Right renal pelvis (tissue), 4 donors: Measurements from ENCODE around the gene NCKAP5. TPM values are rescaled to one million over a fixed set of nuclear protein-coding genes. Genes with fewer than 3 reads are reported as not detected.
A peak's percentile ranks its signal among the peaks of the same experiment; 100 is the strongest.

ENCODE experiments used
- DNase-seq, 4 donors: peaks; one replicate each; pipeline ENCODE4 v3.0.0-alpha.2; 2013; ENCODE audit warnings: low read depth in 4 of 4, low spot score in 3 of 4, missing footprints in 1 of 4
- polyA plus RNA-seq, 4 donors: library from polyadenylated mRNA; unstranded; fragments of 120-200 nt; gene quantifications; one replicate each; pipeline ENCODE4 v1.2.1, GENCODE V29; 2013; ENCODE audit not compliant: insufficient read length in 4 of 4

The NCKAP5 gene
- polyA plus RNA-seq, 4 donors: 7.2 to 10.1 (median 7.8) TPM

DNA sequence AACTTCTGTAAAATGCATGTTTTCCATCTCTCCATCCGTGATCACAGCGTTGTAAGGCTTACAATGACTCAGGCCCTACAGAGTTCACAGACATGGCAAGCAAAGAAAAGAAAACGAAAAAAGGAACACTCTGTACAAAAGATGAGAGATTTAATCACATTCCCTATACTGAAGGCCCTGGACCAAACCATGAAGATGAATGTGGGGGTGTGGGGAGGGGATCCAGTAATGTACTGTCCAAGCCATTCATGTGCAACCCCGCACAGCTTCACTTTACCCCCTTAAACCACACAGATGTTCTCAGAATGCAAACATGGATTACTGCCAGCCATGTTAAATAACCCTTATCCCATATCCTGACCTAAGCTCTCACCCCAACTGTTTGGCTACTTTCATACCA lies 391.1 kb downstream of the NCKAP5 start:
- DNase-seq: no peak

DNA sequence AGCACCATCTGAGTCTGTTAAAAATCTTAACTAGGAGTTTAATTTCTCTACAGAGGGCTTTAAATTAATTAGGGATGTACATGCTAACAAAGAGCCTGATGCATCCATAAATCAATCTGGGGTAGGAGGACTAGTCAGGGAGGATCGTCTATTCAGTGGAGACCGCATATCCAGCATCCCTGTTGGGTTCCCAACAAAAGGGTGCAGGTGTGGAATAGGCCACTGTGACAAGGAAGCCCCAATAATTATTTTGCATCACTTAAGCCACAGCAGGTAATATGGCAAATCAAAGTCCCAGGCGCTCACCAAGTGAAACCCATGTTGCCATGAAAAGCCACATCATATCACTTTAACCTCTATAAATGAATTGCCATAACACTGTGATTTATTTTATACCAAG lies 392.3 kb downstream of the NCKAP5 start:
- DNase-seq: no peak

DNA sequence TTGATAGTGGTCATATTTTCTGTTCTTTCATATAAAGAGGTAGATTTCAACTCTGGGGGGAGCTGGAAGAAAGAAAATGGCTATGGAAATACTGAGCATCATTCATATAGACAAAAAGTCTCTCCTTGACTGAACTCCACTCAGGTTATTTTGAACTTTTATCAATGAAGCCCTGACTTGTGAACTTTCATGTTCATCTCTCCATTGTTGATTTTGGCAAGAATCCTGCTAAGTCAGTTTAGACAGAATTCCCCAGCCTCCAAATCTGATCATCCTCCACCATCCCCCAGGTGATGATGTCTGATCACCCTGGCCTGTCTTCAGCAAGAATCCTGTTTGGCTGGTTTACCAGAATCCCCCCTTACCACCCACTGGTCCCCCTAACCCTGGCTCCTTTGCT lies 395.0 kb downstream of the NCKAP5 start:
- DNase-seq: no peak

DNA sequence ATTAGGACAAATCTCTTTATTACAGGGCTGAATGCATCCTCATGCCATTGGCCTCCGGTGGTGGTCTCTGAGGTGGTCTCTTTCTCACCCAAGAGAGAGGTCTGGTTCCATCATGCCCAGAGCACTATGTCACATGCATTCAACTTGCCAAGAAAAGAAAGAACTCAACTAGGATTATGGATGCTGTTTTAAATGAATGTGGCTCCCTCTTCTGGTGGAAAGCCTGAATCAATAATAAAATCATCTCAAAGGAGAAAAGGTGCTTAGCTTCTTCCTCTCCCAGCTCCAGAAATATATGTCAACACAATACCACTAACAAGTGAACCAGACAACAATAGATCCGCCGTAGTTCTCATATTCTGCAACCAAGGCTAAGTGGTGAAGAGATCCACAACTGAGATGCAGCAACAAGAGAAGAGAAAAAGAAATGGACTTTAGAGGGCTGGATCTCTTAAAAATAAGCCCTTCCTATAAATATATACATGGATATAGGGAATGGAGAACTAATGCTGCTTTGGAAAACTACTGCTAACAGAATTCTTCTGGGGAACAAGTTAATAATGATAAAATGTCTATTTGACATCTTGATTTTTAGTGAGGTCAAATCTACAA lies 396.8 kb downstream of the NCKAP5 start:
- peak; percentile 53 to 61 (median 57) for DNase-seq

DNA sequence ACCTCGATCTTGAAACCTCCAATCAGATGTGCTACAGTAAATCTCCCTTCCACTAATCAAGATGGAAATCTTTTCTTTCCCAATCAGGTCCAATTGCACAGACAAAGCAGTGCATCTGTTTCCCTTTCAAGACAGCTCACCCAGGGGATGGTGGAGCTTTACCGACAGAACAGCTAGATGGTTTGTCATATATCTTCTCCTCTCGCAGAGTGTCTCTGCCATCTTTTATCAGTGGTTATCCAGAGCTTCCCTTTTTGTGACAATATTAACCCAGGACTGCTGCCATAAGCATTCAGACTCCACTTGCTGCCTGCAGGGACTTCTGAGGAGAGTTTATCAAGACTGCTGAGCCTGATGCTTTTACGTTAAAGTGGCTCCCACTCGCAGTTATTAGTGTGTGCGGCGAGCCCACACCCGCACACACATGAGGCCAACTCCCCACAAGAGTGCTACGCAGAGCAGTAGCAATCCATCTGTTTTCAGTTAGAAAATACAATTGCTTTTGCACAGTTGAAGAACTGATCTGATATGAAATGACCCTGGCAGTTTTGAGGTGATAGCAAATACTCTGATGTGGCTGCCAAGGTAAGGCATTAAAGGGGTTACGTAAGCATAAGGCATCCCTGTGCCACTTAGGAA lies 398.9 kb downstream of the NCKAP5 start:
- no peak for DNase-seq

DNA sequence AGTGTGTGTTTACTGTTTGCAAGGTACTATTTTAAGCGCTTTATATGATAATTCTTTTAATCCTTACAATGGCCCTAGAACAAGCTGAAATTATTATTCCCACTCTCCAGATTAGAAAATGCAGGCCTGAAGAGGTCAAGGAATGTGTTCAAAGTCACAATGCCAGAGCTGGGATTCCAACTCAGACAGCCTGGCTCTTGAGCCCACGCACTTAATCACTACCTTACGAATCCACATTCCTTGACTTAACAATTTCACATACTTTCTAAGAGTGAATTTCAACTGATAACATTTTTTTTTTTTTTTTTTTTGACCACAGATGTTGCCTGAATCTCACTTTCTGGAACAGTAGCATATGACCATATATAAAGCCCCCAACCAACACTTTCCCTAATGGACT lies 400.3 kb downstream of the NCKAP5 start:
- no peak for DNase-seq

DNA sequence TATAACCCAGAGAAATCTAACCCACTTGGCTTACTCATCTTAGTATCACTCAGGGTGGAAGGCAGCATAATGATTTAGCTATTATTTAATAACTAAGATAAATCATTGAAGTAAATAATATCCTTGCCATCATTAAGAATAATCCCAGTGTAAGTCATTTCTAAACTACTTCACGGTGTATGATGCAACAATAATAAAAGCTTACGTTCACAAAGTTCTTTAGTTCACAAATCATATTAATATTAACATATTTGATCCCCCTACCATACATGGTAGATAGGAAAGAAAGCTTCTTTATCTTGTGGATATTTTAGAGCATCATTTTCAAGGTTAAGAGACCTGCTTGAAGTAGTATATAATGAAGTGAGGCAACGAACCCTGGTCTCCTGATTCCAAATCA lies 401.0 kb downstream of the NCKAP5 start:
- no peak for DNase-seq

DNA sequence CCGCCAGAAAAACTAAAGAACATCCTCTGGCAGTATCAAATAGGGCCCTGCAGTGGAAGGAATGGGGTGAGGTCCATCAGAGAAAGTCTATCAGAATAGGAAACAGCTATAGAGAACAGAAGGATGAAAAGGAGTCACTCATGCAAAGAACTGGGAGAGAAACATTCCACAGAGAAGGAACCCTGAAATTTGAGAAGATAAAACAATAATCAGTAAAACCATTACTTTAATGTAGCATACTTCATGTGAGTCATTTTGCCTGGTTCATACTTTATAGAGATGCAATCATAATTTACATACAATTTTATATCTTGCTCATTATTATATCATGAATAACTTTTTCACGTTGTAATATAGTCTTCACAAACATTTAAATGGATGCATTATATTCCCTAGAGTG lies 402.2 kb downstream of the NCKAP5 start:
- no peak for DNase-seq

DNA sequence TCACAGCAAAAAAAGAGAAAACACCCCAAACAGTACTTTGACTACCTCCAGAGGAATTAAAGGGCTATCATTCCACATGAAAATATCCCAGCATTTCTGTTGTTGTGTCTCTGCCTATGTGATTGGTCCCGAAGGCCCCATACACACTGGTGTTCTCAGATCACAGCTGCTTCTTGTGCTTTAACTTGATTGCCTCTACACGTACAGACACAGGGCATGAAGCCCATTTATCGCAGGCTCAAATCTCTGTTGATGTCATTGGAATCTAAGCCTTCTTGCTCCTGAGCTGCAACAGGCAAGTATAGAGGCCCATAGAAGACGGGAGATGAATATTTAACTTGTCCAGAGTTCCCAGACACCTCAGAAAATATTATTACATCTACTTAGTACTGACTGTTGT lies 405.2 kb downstream of the NCKAP5 start:
- no peak for DNase-seq

DNA sequence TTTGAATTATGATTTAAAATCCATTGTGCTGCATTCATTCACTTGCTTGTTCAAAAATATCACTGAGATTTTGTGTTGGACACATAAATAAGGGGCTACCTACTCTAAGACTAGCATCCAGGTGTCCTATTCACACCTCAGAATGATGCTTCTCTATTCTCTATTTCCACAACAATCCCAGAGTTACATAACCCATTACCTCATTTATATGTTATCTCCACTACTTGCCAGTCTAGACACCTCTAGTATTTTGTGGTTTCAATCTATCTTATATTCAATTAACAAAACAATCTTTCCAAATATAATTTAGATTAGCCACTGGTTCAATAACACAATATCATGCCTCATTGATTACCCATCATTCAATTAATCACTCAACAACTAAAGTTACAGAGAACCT lies 409.8 kb downstream of the NCKAP5 start:
- no peak for DNase-seq

DNA sequence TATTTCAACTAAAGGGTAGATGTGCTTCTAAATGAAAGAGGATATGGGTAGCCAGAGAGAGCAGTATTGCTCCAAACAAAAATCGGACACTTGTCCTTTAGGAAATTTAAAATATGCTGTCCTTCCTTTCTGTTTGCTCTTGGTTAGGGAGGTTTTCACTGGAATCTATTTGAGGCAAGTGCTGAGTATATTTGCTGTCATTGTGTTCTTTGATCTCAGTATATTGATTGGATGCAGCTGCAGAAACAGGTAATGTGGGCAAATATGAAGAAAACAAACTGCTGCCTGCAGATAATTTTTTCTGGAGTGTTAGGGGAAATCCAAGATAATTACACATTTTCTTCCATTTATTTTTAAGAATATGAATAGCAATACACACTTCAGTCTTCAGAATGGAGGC lies 410.2 kb downstream of the NCKAP5 start:
- DNase-seq: no peak

DNA sequence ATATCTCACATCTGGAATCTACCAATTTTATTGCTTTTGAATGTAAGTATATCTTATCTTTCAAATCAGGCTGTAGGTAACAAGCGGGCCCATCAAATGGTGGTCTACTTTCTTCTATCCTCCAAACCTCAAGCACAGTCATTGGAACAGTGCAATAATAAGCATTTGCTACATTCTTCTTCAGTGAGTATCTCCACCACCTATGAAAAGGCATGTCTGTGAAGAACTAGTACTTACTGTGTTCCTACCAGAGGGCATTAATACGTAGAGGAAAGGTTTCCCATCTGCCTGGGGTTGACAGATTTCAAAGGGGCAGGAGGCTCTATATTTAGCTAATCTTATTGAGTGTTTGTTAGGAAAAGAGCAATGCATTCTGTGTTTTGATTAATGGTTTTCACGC lies 411.1 kb downstream of the NCKAP5 start:
- DNase-seq: no peak

DNA sequence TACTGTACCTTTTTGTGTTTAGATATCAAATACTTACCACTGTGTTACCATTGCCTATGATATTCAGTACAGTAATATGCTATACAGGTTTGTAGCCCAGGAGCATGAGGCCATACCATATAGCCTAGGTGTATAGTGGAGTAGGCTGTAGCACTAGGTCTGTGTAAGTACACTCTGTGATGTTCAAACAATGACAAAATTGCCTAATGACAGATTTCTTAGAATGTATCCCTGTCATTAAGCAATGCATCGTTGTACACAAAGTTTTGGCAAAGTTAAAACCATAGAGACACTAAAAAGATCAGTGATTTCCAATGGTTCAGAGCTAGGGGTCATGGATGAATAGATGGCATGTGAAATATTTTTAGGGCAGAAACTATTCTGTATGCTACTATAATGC lies 415.5 kb downstream of the NCKAP5 start:
- no peak for DNase-seq

DNA sequence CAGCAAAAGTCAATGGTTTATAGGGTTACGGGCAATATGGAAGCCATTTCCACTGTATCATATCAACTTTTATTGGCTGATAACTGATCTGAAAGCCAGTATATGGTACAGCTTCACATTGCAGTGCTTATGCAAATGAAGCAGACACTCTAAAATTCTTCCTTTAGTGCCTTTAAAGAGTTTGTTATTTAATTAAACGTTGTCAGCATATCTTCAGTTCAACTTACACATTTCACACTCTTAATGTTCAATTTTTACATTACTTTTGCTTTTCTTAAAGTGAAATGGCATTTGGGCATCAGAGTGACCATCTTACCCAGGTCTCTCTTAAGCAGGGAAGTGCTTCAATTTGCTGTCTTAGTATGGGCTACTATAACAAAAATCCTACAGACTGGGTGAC lies 420.1 kb downstream of the NCKAP5 start:
- no peak for DNase-seq

DNA sequence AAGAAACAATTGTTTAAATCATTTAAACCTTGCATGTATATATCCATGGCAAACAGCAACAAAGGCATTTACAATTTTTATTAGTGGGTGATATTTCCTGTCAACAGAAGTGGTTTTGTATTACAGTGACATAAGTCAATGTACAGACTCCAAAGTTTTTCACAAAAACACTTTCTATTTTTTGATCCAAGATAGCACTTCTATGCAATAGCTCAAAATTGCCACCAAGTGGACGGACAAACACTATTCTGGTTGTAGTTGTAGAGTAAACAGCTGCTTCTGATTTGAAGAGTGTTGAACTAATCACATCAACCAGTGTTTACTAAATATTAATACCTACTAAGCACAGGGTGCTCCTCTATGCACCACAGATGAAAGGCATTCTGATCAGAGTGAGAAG lies 421.4 kb downstream of the NCKAP5 start:
- no peak for DNase-seq

DNA sequence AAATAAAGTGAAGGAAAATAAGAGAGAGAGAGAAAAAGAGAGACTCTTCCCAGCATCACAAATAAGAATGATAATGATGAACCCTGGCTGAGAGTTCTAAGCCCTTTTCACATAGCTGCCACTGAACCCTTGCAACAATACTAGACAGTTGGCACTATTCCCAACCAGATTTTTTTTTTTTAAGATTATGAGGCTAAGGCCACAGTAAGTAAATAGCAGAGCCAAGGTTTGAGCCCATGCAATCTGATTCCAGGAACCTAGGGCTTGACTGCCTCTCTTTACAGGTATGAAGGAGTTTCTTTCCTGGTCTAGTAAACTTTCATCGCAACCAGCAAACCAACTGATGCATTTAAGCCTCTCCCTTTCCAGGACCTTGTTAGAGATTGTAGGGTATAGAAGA lies 424.6 kb downstream of the NCKAP5 start:
- no peak for DNase-seq

DNA sequence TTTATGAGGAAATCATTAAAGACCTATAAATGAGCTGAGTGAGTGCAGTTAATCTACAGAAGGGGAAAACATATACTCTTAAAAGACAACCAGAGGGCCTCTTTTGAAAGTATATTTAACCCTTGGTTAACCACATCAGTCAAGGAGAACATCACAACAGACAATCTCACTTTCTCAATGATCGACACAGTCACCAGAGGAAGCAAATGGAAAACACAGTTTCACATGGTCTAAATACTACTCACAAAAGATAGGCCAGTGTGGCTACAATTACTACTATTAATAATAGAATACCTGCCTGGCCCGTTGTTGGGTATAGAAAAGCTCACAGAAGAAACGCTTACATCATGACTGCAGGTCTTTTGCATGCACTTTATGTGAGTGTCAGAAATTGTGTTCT lies 426.2 kb downstream of the NCKAP5 start:
- DNase-seq: no peak

DNA sequence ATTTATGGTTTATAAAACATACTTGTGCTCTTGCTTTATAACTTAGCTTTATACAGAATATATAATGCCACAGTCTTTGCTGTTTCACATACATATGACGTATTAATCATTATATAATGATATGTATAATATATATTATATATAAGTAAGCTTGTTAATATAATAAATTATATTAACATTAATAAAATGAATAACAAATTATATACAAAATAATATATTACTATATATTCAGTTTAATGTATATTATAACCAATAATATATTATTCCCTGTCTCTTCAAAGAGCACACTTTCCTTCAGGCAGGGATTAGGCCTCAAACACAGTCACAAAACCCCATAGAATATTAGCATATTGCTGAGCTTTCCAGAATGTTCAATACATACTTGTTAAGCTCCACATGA lies 427.6 kb downstream of the NCKAP5 start:
- no peak for DNase-seq

DNA sequence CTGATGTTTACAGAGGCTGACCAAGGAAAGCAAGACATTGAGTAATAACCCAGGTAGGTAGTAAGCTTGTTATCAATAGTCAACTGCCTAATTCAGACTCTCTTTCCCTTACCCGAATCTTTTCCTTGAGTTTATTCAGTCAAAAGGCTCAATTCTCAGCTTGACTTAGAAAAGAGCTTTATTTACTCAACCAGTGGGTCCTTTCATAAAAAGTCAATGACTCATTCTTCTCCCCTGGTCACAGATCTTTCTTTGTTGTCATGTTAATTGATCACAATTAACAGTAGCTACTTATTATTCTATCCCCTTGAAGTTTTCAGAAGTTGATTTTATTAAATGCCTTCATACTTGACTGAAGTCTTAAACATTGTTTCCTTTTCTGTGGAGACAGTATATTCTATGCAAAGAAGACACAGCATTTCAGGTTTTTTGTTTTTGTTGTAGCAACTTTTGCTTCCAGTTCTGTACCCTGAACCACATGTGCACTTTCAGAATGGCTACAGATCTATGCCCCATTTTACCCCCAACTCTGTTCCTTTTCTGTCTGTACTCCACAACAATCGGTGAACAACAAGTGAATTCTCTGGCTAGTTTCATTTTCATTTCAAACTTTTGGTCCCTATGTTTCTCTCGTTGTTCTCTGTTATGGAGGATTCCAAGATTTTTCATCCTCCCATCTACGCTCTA lies 428.3 kb downstream of the NCKAP5 start:
- DNase-seq: no peak

DNA sequence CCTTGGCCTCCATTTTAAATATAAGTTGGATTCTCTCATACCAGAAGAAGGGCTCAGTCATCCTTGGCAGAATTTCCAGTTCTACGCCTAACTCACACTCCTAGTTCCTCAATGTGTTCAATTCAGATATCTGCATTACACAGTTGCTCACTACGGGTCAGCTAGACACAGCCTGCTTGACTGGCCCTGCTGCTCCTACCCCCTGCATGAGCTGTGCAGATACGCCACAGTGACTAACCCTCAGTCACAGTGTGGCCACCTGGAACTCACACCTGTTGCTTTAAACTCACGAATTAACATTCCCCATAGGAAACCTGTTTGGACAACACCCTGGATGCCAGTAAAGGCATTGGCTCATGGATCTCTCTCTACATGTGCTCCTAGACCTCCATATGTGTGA lies 429.6 kb downstream of the NCKAP5 start:
- DNase-seq: no peak

DNA sequence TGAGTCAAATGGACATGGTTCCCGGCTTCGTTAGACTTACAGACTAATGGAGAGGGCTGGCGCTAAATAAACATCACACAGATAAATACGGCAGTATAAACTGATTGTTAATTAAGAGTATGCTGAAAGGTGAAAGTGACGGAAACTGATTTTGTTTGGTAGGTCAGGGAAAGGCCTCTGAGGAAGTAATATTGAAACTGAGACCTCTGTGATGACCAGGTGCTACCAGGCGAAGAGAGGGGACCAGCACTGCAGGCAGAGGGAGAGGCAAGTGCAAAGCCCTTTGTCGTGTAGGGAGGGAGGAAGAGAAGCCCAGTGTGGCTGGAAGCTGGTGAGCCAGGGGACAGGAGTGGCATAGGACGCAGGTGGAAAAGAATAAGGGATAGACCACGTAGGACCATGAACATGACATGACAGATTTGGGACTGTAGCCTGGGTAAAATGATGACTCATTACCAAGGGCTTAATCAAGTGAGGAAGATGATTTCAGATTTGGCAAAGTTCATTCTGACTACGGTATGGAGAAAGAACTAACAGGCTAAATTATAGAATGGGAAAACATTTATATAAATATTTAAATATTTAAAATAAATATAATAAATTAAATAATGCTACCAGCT lies 433.1 kb downstream of the NCKAP5 start:
- no peak for DNase-seq
